Ammon's horn (tissue), 1 donor: Measurements from ENCODE around the gene FAM216A.

Experiments used
- DNase-seq: peaks from one replicate; pipeline ENCODE4 v3.0.0-alpha.2; 2016; ENCODE audit warnings: low spot score

Gene FAM216A

DNA sequence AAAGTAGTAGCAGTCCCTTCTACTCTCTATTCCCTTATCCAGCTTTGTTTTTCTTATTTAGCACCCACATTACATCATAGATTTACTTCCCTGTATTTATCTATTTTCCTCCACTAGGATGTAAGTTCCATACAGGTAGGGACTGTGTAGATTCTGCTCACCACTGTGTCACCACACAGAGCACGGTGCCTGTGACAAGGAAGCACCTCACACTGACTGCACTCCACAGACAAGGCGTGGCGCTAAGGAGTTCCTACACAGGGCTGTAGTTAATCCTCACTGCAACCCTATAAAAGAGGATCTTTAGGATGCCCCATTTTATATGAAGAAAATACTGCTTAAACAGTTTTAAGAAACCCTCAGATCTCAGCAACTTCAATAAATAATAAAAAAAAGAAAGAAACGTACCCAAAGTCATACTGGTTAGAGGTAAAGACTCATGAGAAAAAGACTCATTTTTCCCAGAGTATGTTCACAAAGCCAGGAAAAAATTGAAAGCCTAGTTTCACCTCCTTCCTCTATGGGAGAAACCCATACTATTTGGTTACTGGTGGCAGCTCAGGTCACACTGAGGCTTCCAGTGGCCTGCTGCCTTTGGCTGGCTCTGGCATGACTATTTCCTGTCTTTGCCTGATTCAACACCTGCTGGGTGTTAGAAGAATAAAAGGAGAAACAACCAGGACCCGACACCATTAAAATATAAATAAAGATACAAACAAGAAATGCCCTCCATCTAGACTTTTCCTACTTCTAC, 70.4 kb downstream of the FAM216A start:
- DNase-seq = no peak
